Activated CD8-positive, alpha-beta memory T cell treated with anti-CD3 and anti-CD28 coated beads for 4 hours (primary cell): Measurements from ENCODE around the gene ZNF202.
"Not testable (repeated sequence)": the region's sequence is repeated elsewhere in the genome, so short reads cannot be mapped to it uniquely, and the experiment has no call there.

ENCODE experiments used
- DNase-seq, 2 donors: peaks; one replicate each; pipeline ENCODE4 v3.0.0-alpha.2; 2020; ENCODE audit warnings: low read depth in 2 of 2

The ZNF202 gene

DNA sequence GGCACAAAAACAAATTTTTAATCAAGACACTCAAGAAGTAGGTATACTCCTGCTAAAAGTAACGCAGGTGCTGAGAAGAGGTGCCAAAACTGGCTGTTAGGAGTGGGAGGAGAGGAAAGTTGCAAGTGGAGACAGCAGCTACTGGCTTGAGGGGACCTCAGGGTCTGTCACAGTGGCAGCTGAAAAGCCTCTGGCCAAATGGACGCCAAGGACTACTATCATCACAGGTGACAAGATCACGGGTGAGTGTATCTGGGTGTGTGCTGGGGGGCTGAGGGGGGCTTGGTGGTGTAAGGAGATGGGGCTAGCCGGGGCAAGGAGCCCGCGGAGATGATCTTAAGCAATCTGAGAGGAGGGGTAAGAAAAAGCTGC is 687 bp downstream of the ZNF202 start:
- no peak for DNase-seq

GRCh38 chr11:123738374-123738773 is 3.1 kb downstream of the ZNF202 start:
- no peak for DNase-seq

DNA sequence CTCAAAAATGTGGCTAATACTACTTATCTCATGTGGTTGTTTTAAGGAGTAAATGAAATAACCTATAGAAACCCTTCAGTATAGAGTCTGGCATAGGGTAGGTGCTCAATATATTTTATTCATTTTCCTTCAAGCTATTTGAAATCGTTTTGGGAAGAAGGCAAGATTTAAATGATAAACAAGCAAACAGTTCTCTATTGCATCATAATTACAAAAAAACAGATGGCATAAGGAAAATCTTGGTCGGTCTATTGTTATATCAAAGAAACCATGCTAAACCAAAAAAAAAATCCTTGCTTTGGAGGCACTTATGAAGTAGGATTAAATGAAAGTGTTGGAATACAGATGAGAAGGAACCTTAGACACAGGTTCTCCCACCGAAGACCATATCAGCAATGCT is 4.7 kb downstream of the ZNF202 start:
- no peak for DNase-seq

GRCh38 chr11:123729602-123730001 is 11.9 kb downstream of the ZNF202 start:
- no peak for DNase-seq

DNA sequence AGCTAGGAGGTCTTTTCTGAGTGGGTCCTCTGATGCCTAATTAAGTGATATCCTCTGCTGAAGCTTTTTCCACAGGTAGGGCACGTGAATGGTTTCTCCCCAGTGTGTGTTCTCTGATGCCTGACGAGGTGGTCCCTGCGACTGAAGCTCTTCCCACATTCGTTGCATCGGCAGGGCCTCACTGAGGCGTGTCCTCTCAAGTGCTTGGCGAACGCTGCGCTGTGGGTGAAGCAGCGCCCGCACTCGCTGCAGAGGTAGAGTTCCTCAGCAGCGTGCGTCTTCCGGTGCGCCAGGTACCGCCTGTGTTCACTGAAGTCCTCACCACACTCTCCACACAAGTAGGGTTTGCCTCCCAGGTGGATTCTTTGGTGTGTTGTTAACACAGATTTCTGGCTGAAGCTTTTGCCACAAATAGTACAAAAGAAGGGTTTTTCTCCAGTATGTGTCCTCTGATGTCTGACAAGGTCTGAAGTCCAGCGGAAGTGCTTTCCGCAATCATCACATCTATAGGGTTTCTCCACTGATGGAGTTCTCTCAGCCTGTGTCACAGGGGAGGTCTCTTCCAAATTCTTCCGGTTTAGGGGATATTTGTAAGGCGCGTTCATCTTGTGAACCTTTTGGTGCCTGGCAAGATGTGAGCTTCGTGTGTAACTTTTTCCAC is 15.3 kb downstream of the ZNF202 start:
- DNase-seq = no peak

DNA sequence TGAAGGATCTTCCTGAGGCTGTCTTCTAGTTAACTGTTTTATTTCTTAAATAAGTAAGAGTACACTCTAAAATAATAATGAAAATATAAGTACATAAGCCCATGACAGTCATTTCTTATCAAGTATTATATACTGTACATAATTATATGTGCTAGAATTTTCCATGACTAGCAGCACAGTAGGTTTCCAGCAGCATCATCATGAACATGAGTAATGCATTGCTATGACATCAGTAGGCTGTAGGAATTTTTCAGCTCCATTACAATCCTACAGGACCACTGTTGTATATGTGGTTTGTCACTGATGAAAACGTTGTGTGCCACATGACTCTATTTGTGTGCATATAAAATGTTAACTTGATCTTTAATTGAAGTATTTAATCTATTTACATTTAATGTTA is 22.0 kb downstream of the ZNF202 start:
- DNase-seq = no peak

DNA sequence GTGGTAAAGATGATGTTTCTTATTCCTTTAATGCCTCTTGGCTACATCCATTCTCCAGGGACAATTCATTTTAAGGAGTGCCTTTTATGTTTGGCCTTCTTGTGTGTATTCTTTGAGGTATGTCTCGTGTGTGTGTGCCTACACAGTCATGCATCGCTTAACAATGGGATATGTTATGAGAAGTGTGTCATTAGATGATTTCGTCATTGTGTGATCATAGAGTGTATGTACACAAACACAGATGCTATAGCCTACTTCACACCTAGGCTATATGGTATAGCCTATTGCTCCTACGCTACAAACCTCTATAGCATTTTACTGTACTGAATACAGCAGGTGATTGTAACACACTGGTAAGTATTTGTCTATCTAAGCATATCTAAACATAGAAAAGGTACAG is 23.0 kb downstream of the ZNF202 start:
- no peak for DNase-seq

GRCh38 chr11:123718063-123718462 is 23.4 kb downstream of the ZNF202 start:
- DNase-seq = no peak

GRCh38 chr11:123712627-123713026 is 28.8 kb downstream of the ZNF202 start:
- DNase-seq = not testable (repeated sequence)

GRCh38 chr11:123707606-123708205 is 33.8 kb downstream of the ZNF202 start:
- DNase-seq = peak; percentile 1 to 6

DNA sequence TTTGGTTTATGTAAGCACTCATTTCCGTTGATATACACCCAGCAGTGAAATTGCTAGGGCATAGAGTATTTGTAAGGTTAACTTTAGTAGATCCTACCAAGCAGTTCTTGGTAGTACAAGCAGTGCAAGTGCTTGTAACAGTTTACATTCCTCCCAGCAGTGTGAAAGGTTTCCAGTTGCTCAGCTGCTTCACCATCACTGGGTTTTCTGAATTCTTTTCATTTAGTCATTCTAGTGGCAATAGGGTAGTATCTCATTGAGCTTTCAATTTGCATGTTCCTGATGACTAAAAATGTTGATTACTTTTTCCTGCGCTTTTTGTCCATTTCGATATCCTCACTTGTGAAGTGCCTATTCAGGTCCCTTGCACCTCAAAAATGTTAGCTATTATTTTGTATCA is 34.3 kb downstream of the ZNF202 start:
- DNase-seq = no peak

- DNase-seq = no peak
Measured at GRCh38 chr11:123704341-123704740, 37.1 kb downstream of the ZNF202 start.

DNA sequence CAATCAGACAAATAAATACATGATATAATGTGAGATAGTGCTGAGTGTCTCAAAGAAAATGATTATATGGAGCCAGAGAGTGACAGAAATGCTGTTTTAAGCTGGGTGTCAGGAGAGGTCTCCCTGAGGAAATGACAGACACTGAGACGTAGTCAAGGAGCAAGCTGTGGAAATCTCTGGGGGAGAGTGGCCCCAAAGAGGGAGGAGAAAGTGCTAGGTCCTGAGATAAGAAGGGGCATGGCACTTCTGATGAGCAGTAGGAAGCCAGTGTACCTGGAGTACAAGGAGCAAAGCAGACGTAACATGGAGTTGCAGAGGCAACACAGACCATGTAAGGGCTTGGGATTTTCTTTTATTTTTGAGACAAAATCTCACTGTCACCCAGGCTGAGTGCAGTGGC is 38.8 kb downstream of the ZNF202 start:
- DNase-seq = no peak

DNA sequence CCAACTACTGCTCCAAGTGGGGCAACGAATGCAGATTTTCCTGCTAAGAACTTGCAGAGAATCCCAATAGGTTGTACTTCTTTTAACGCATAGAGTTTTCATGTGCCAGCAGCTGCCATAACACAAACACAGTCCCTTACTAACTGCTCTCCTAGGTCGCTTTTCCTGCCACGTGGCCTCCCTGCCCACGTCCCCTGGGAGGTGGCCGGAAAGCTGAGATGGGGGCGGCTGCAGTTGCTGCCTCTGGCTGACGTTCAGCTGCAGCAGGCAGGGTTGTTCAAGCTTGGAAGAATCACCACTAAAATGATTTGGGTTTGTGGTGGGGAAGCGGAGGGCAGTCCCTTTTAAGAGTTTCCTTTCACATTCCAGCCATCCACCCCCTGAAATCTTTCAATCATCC is 39.3 kb downstream of the ZNF202 start:
- no peak for DNase-seq

- no peak for DNase-seq
Measured at GRCh38 chr11:123700772-123701171, 40.7 kb downstream of the ZNF202 start.

GRCh38 chr11:123698546-123699127 is 42.8 kb downstream of the ZNF202 start:
- no peak for DNase-seq

- no peak for DNase-seq
Measured at GRCh38 chr11:123696183-123696582, 45.3 kb downstream of the ZNF202 start.

DNA sequence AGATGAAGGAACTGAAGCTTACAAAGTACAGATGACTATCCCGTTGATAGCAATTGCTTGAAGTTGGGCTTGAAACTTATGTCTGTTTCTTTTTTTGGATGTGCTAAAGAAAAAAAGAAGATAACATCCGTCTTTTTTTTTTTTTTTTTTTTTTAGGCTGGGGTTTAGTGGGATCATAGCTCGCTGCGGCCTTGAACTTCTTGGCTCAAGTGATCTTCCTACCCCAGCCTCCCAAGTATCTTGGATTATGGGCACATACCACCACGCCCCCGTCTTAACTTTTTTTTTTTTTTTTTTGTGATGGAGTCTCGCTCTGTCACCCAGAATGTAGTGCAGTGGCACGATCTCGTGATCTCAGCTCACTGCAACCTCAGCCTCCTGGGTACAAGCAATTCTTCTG is 46.2 kb downstream of the ZNF202 start:
- no peak for DNase-seq

GRCh38 chr11:123694551-123694950 is 46.9 kb downstream of the ZNF202 start:
- DNase-seq = no peak

DNA sequence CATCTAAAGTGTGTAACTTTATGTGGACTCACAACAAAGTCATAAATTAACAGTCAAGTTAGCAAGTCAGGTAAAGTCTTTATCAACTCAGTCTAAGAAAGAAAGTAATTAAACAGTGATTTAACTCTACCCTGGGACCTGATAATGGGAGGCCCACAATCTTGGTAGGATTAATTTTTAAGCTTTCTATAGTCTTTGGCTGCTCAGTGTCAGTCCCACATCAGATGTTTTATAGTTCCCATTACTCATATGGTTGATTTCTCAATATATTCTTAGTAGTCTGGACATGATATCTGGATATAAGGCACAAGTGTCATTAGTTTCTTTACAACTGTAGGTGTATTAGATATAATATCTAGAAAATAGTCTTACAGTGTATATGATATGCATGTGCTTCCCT is 48.5 kb downstream of the ZNF202 start:
- DNase-seq = no peak

DNA sequence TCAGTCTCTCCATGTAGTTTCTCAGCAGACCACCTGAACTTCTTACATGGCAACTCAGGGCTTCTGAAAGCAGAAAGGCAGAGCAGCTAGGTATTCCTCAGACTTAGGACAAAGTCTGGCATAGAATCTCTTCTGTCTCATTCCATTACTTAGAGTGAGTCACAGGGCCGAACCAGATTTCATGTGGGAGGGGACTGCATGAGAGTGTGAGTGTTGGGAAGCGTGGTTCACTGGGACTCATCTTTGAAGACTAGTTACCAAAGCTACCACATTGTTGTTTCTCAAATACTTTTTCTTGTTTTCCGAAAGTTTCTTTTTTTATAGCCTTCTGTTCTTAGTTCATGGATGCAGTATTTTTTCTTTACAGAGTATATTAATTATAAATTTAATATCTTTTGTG is 51.0 kb downstream of the ZNF202 start:
- DNase-seq = no peak

- no peak for DNase-seq
Measured at GRCh38 chr11:123684601-123685000, 56.9 kb downstream of the ZNF202 start.

GRCh38 chr11:123683428-123684170 is 57.9 kb downstream of the ZNF202 start:
- no peak for DNase-seq
